ENCODE measurements around the gene MRC2.

MRC2 gene

DNA sequence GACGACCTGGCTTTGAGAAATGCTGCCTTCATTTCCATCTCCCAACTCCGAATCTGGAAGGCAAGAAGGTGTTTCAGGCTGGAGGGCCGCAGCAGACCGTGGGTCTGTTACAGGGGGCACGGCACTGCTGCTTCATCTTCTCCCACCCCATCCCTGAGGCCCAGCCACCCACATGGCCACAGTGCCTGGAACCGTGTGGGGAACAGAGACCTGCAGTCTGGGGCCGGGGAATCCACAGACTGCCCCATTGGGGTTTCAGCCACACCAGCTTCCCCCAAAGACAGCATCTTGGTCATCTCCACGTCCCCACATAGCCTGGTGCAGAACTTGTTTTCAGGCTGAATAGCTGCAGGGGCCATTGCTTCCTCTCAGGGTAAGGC lies 74.2 kb downstream of the MRC2 start:
- no peak for DNase-seq (ENCODE audit: low read depth in 2 of 2)

DNA sequence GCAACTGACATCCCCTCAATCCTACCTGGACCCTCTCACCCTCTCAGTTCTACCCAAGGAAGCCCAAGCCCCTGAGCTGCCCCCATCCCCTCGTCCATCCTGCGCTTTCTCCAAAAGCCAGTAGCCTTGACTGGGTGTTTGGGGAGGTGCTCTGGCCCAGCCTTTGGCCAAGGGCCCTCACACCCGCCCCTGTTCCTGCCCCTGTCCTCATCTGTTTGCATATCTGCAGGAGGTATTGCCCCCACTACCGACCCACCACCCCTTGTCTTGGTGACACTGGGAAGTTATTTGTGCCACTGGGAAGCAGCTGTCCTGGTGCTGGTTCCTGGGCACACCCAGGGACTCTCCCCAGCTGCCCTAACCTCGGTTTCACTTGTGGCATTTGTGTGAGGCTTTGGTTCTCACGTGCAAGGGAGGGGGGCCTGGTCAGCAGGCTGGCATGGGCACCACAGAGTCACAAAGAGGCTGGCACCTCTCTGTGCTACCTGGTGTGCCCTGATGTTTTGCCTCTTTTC lies 75.3 kb downstream of the MRC2 start:
- no peak for DNase-seq (ENCODE audit: low read depth in 2 of 2)

DNA sequence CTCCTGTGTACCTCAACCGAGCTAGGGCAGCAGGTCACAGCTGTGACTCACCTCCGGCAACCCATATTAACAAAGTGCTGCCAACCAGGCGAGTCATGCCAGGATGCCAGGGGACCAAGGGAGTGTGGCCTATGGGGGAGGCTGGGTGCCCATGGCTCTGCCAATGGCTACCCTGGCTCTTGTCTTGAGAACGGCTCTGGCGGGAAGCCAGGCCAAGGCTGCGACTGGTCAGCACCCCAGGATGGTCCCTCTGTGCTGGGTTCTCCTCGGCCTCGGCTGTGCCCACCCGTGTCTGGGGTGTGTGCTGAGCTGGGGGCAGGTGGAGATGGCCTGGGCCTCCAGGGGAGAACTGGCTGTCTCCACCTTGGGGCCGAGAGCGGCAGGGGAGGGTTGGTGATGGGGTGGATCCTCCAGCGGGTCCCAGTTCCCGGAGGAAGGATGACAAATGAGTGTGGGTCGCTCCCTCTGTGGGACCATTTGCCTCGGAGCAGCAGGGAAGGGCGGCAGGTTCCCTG lies 75.8 kb downstream of the MRC2 start:
- no peak for DNase-seq (ENCODE audit: low read depth in 2 of 2)

GRCh38 chr17:62703776-62704380 lies 76.4 kb downstream of the MRC2 start:
- peak; percentile 53 to 56 for DNase-seq (ENCODE audit: low read depth in 2 of 2)

GRCh38 chr17:62704381-62704971 lies 77.0 kb downstream of the MRC2 start:
- no peak for DNase-seq (ENCODE audit: low read depth in 2 of 2)

- no peak for DNase-seq (ENCODE audit: low read depth in 2 of 2)
Observed at GRCh38 chr17:62705156-62705777, 77.8 kb downstream of the MRC2 start.

GRCh38 chr17:62705778-62706597 lies 78.5 kb downstream of the MRC2 start:
- no peak for DNase-seq (ENCODE audit: low read depth in 2 of 2)

DNA sequence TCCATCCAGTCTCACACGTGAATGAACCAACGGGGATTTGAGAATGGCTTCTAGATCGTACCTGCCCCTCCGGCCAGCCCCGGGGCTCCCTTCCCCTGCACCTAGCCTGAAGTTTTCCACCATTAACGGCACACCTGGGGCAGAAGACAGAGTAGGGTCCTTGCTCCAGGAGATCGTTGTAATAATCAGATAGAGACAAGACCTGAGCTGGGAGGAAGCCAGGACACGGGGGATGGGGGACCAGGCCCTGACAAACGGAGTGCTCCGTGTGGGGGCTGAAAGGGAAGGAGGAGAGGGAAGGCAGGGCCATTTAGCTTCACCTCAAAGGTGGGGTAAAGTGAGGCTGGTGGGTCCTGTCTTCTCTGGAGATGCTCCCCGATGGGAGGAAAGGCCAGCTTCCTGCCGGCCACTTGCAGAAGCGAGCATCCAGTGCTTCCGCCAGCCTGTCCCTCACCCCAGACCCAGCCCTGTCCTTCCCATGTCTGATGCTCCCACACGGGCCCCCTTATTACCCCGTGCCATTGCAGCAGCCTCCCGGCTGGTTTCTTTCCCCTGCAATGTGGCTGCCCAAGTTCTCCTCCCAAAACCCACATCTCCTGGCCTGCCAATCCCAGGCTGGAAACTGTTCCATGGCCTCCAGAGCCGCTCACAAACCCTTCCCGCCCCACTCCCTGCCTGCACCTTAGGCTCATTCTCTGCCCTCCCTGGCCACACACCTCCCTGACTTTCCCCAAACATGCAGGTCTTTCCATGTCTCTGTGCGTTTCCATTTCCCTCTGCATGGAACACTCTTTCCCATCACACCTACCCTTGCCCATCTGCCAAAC lies 79.3 kb downstream of the MRC2 start:
- DNase-seq (ENCODE audit: low read depth in 2 of 2): no peak

DNA sequence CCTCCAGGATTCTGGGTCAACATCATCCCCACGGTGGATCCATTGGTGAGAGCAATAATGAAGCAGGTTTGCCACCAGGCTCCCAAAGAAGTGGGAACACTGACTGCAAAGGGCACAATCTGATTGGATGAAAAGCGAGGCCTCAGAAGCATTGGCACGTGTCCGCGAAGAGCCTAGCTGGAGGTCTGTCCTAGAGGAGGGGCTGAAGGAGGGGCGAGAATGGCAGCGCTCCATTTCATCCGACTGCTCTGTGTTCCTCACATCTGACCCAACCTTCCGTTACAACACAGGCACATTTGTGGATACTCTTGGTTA lies 79.9 kb downstream of the MRC2 start:
- no peak for DNase-seq (ENCODE audit: low read depth in 2 of 2)

GRCh38 chr17:62708587-62708986 lies 81.1 kb downstream of the MRC2 start:
- no peak for DNase-seq (ENCODE audit: low read depth in 2 of 2)

GRCh38 chr17:62712171-62712581 lies 84.7 kb downstream of the MRC2 start:
- no peak for DNase-seq (ENCODE audit: low read depth in 2 of 2)

DNA sequence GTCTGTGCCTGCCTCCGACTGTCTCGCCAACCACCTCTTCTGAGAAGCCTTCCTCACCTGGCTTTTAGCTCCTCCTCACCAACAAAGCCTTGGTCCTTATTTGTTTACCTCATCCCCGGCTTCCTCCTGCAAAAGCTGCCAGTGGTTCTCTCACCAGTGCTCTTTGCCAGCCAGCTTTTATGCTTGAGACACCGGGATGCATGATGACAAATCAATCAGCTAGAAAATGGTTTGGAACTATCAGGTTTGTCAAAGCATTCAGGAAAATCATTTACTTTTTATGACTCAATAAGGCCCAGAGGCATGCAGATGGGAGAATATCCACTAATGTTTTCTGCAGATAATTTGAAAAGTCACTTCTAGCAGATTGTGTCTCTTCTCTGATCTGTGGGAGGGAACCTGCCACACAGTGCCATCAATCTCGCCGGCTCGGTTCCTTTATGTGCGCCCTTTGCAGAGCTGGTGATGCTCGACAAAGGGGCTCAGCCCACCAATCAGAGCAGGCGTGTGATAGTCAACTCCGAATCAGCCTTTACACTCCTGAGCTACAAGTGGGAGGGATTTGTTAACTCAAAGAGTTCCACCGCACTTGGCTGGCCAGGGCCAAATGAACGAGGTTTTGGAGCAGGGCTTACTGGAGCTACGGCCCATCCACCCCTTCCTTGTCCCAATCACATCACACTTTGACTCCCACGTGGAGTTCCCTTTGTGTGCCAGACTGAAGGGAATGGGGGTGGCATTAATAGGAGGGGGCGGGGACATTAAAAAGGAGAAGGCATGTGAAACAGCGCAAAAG lies 85.8 kb downstream of the MRC2 start:
- DNase-seq (ENCODE audit: low read depth in 2 of 2): no peak

DNA sequence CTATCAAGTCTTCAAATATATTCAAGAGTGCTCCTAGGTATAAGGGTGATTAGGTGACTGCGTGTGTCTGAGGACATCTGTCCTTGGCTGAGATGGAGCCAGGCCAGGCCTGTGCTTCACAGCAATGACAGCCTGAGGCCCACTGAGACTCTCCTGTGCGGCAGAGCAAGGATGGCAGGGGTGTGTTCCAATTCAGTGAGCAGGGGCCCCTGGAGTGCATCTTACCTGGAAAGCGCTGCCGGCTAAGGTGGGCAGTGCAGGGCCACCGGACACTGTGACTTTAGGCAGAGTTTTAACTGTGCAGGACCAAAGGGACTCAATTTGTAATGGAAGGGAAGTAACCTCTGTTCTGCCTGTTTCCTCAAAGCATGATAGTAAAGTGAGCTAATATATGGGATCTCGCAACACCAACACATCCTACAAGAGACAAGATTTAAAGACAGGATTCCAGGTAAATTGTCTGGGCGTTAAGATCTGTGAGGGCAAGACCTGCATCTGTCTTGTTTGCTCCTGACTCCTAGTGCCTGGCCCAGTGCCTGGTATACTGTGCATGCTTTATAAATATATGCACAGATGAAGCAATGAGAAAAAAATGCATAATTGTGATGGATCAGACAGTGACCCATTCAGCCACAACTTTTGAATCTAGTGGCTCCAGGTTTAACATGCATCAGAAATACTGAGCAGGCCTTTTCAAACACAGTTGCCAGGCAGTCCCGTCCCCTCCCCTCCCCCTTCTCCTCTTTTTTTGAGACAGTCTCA lies 86.7 kb downstream of the MRC2 start:
- no peak for DNase-seq (ENCODE audit: low read depth in 2 of 2)

DNA sequence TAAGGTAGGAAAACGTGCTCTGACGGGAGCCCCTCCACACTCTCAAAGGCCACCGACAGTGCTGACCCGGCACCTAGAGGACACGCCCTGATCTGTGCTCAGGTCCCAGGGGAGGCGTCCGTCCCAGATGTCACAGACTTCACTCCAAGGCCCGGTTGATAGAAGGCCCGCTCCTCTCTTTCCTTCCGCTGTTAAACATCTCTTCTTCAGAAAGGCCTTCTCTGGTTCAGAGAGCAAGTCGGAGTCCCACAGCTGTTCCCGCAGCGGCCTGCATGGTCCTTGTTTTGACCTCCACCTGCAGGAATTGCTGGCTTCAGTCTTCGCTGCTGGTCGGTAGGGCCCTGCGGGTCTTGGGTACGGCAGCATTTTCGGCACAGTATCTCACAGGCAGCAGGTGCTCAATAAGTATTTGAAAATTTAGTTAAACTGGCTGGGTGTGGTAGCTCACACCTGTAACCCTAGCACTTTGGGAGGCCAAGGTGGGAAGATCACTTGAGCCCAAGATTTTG lies 88.5 kb downstream of the MRC2 start:
- no peak for DNase-seq (ENCODE audit: low read depth in 2 of 2)

- no peak for DNase-seq (ENCODE audit: low read depth in 2 of 2)
Observed at GRCh38 chr17:62716834-62717588, 89.5 kb downstream of the MRC2 start.

DNA sequence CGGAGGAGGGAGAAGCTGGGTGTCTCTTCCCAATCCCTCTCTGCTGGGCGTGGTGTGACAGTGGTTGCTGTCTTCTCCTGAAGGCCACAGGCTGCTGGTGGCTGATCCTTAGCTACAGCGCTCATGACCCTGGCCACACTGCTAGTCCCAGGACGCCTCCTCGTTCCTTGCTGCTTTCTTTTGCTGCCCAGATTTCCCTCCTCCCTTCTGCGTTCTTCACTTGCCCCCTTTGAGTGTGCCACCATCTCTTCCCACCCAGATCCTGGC lies 90.1 kb downstream of the MRC2 start:
- DNase-seq (ENCODE audit: low read depth in 2 of 2): no peak

DNA sequence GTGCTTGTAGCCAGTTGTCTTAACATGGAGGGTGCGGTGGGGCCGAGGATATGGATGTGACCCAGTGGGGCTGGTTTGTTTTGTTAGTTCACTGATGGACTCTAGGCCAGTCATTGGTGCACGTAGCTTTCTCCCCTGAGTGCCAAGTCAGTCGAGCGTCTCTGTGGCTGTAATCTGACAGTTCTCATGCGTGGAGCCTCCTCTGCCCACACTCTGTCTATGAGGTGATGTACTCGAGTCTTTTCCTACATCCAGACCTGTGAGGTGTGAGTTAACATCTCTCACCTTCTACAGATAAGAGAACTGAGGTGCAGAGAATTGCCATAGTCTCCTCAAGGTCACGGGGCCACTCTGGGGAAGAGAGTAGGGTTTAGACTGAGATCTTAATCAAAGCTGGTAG lies 90.4 kb downstream of the MRC2 start:
- no peak for DNase-seq (ENCODE audit: low read depth in 2 of 2)

- DNase-seq (ENCODE audit: low read depth in 2 of 2): no peak
Observed at GRCh38 chr17:62718429-62718828, 91.0 kb downstream of the MRC2 start.

GRCh38 chr17:62719586-62719985 lies 92.1 kb downstream of the MRC2 start:
- no peak for DNase-seq (ENCODE audit: low read depth in 2 of 2)

Measured in stimulated activated CD4-positive, alpha-beta T cell treated with anti-CD3 and anti-CD28 coated beads, Interleukin-12 subunit alpha, Interleukin-12 subunit beta, amount 100 ng/mL, for 24 hours (primary cell).